ENCODE data around the gene PTPRT. TPM values are rescaled to one million over a fixed set of nuclear protein-coding genes. Genes with fewer than 3 reads are reported as not detected.

Gene PTPRT
- total and polyA plus RNA-seq, 4 donors = 0.14 to 2.8 (median 0.40) TPM

GRCh38 chr20:42852691-42853090, 337.0 kb downstream of the PTPRT start:
- H3K27ac ChIP-seq (ENCODE audit: low read depth in 1 of 2, low read length in 2 of 2) = no peak overlapping the region
- no peak overlapping the region for H3K9ac ChIP-seq (ENCODE audit: low read depth in 1 of 2, low read length in 2 of 2)
- no peak overlapping the region for H3K4me3 ChIP-seq (ENCODE audit: low read depth in 1 of 3, low read length in 3 of 3)
- H3K27me3 ChIP-seq (ENCODE audit: control insufficient read depth in 4 of 4, insufficient read depth in 4 of 4, low read length in 3 of 4) = peaks cover 0 to 2% (median 0%) of the 10 kb centered on the region in 4 donors
- H3K4me1 ChIP-seq (ENCODE audit: control insufficient read depth in 4 of 4, insufficient read depth in 4 of 4, low read length in 3 of 4) = no peaks in the 10 kb centered on the region
- no peak for TF ChIP-seq SP1 (IDR thresholded peaks at IDR 0.05)
- no peak for TF ChIP-seq ZBTB33 (IDR thresholded peaks at IDR 0.05)
- TF ChIP-seq RAD21 (IDR thresholded peaks at IDR 0.05) = no peak
- TF ChIP-seq TAF1 (conservative IDR thresholded peaks at IDR 0.05) = no peak
- TF ChIP-seq HNF4A (conservative IDR thresholded peaks at IDR 0.05) = no peak
- TF ChIP-seq, protein P1, sequence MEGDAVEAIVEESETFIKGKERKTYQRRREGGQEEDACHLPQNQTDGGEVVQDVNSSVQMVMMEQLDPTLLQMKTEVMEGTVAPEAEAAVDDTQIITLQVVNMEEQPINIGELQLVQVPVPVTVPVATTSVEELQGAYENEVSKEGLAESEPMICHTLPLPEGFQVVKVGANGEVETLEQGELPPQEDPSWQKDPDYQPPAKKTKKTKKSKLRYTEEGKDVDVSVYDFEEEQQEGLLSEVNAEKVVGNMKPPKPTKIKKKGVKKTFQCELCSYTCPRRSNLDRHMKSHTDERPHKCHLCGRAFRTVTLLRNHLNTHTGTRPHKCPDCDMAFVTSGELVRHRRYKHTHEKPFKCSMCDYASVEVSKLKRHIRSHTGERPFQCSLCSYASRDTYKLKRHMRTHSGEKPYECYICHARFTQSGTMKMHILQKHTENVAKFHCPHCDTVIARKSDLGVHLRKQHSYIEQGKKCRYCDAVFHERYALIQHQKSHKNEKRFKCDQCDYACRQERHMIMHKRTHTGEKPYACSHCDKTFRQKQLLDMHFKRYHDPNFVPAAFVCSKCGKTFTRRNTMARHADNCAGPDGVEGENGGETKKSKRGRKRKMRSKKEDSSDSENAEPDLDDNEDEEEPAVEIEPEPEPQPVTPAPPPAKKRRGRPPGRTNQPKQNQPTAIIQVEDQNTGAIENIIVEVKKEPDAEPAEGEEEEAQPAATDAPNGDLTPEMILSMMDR (IDR thresholded peaks at IDR 0.05; ENCODE audit: low read depth, low read length, missing input control) = no peak
- no peak for TF ChIP-seq EGR1 (IDR thresholded peaks at IDR 0.05; ENCODE audit: low read depth in 2 of 2)
- TF ChIP-seq YY1 (IDR thresholded peaks at IDR 0.05) = no peak
- no peak for TF ChIP-seq JUND (IDR thresholded peaks at IDR 0.05)
- no peak for TF ChIP-seq MAX (IDR thresholded peaks at IDR 0.05)
- no peak for TF ChIP-seq FOXA1 (IDR thresholded peaks at IDR 0.05)
- no peak for TF ChIP-seq HNF4G (IDR thresholded peaks at IDR 0.05)
- no peaks in the 10 kb centered on the region for H3K36me3 ChIP-seq (ENCODE audit: control insufficient read depth in 4 of 4, insufficient read depth in 3 of 4, low read depth in 1 of 4, low read length in 3 of 4)
- DNase-seq (ENCODE audit: low spot score) = no peak
- no peaks in the 10 kb centered on the region for H3K9me3 ChIP-seq (ENCODE audit: control insufficient read depth in 4 of 4, low read length in 3 of 4)

DNA sequence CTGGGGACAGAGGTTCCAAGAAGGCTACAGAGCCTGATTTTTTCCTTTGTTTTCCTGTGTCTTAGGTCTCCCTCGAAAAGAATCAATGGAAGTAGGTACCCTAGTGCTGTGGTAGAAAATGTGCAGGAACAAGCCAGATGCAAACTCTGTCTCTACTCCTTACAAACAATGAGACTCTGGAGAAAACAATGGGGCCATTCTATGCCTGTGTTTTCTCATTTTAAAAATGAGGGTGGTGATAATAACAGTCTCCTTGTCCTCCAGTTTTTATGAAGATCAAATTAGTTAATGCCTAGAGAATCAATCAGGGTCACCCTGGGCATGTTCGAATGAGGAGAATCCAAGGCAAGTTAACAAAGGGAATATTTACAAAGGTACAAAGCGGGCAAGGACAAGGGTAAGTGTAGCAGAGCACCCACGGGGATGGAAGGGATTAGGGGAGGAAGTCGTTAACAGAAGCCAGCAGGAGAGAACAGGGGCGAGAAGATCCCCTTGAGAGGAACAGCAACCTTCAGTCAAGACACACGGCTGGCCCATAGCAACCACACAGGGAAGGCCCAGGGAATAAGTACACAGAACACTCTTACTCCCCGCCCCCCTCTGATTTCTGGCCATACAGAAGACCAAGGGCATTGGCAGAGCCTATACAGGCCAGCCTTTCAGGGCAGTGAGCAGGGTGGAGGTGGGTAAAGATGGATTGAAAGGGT, 342.8 kb downstream of the PTPRT start:
- no peak overlapping the region for H3K4me3 ChIP-seq (ENCODE audit: low read depth in 1 of 3, low read length in 3 of 3)
- no peaks in the 10 kb centered on the region for H3K36me3 ChIP-seq (ENCODE audit: control insufficient read depth in 4 of 4, insufficient read depth in 3 of 4, low read depth in 1 of 4, low read length in 3 of 4)
- 61% methylated on average over 8 of the region's 8 CpGs for WGBS
- H3K4me1 ChIP-seq (ENCODE audit: control insufficient read depth in 4 of 4, insufficient read depth in 4 of 4, low read length in 3 of 4) = no peaks in the 10 kb centered on the region
- no peak for DNase-seq (ENCODE audit: low spot score)
- H3K9me3 ChIP-seq (ENCODE audit: control insufficient read depth in 4 of 4, low read length in 3 of 4) = peaks cover 0 to 3% (median under 1%) of the 10 kb centered on the region in 4 donors
- TF ChIP-seq, protein P1 (IDR thresholded peaks at IDR 0.05; ENCODE audit: low read depth, low read length, missing input control) = no peak
- TF ChIP-seq RAD21 (IDR thresholded peaks at IDR 0.05) = no peak
- TF ChIP-seq MAX (IDR thresholded peaks at IDR 0.05) = no peak
- TF ChIP-seq HNF4A (conservative IDR thresholded peaks at IDR 0.05) = no peak
- no peak for TF ChIP-seq RXRA (IDR thresholded peaks at IDR 0.05)
- no peak for TF ChIP-seq JUND (IDR thresholded peaks at IDR 0.05)
- peaks cover 0 to 7% (median 0%) of the 10 kb centered on the region in 4 donors for H3K27me3 ChIP-seq (ENCODE audit: control insufficient read depth in 4 of 4, insufficient read depth in 4 of 4, low read length in 3 of 4)
- no peak overlapping the region for H3K9ac ChIP-seq (ENCODE audit: low read depth in 1 of 2, low read length in 2 of 2)
- H3K27ac ChIP-seq (ENCODE audit: low read depth in 1 of 2, low read length in 2 of 2) = no peak overlapping the region

All from liver (tissue), 9 donors.